Naive thymus-derived CD8-positive, alpha-beta T cell (primary cell): ENCODE results near the gene MACF1. TPM values are rescaled to one million over a fixed set of nuclear protein-coding genes. Genes with fewer than 3 reads are reported as not detected.
"Not testable (repeated sequence)": the region's sequence is repeated elsewhere in the genome, so short reads cannot be mapped to it uniquely, and the experiment has no call there.

Experiments used
- ATAC-seq, 2 donors: fragments of 150-1000 bp; cut with Tn5 transposase in 1 of 2; sonication (Bioruptor Pico), chemical (Tn5 transposase) in 1 of 2; 1 replicate in 1 of 2; 2 replicates in 1 of 2; pipeline ENCODE4 v1.10.0; 2021; ENCODE audit warnings: mild to moderate bottlenecking in 2 of 2, moderate library complexity in 2 of 2
- POLR2A ChIA-PET: fragments of 350-600 bp; sonication (Branson Sonifier 250); formaldehyde crosslinking; loops from one replicate; lab custom pipeline; 2021; ENCODE audit warnings: antibody characterized with exemption; lab: Charles Lee
- DNase-seq, 10 donors: peaks; one replicate each; pipeline versions ENCODE4 v3.0.0 to v3.0.0-alpha.2; 2020 to 2022
- H3K27ac Mint-ChIP-seq, 10 donors: one replicate each; pipeline ENCODE4 v1.8.0; 2020 to 2022; ENCODE audit warnings: mild to moderate bottlenecking in 10 of 10, mixed read lengths in 10 of 10, moderate library complexity in 4 of 10, inconsistent platforms in 1 of 10
- H3K27me3 Mint-ChIP-seq, 5 donors: one replicate each; pipeline ENCODE4 v1.8.0; 2021 to 2022; ENCODE audit warnings: mixed read lengths in 5 of 5
- H3K36me3 Mint-ChIP-seq, 3 donors: one replicate each; pipeline ENCODE4 v1.8.0; 2020 to 2022; ENCODE audit warnings: mixed read lengths in 3 of 3, mild to moderate bottlenecking in 2 of 3, inconsistent platforms in 1 of 3
- H3K4me1 Mint-ChIP-seq, 4 donors: one replicate each; pipeline ENCODE4 v1.8.0; 2021 to 2022; ENCODE audit warnings: mixed read lengths in 4 of 4
- H3K4me3 Mint-ChIP-seq, 10 donors: one replicate each; pipeline ENCODE4 v1.8.0; 2020 to 2022; ENCODE audit warnings: mild to moderate bottlenecking in 10 of 10, mixed read lengths in 10 of 10, moderate library complexity in 6 of 10, inconsistent platforms in 1 of 10
- H3K9me3 Mint-ChIP-seq, 9 donors: one replicate each; pipeline ENCODE4 v1.8.0; 2020 to 2022; ENCODE audit warnings: mixed read lengths in 9 of 9, mild to moderate bottlenecking in 3 of 9, inconsistent platforms in 1 of 9, moderate library complexity in 1 of 9
- polyA plus RNA-seq, 3 donors: library from polyadenylated mRNA; unstranded; fragments of 300-500 nt; fragmentation: Illumina TruSeq; gene quantifications; one replicate each; pipeline ENCODE4 v1.2.3, GENCODE V29; 2021
- total RNA-seq, 8 experiments: library from RNA in 2 of 8; stranded (reverse) in 2 of 8; gene quantifications; one replicate each; pipeline ENCODE4 v1.2.3 and lab custom pipeline; 2021 to 2026

Gene MACF1
- total and polyA plus RNA-seq, 5 experiments from 2014 or later: 13.4 to 222 (median 60.8) TPM

DNA sequence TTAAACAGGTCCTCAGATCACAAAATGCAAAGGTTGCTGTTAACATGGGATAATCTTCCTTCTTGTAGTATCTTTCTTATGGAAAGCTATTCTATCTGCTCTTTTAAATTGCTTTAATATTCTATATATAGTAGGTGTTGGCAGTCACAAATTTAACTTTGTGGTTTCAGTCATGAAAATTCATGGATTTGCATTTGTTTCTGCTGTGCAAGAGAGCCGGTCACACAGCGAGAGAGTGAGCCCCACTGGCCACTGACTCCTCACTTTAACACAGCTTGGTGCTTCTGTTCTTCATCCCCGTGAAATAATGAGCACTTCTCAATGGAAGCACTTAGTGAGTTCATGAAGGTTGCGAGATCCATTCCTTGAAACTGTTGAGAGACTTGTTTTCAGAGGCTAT is 268.8 kb downstream of the MACF1 start:
- Mint-ChIP-seq H3K27ac (peak overlapping the region in 1 of 10 donors; percentile 19), H3K9me3 (no peaks in the 10 kb centered on the region), H3K4me1 (peaks cover 0 to 3% (median 0%) of the 10 kb centered on the region in 4 donors), H3K27me3 (no peaks in the 10 kb centered on the region), H3K4me3 (no peak overlapping the region), H3K36me3 (peaks cover 0 to 87% (median 18%) of the 10 kb centered on the region in 3 donors)
- DNase-seq (no peak), ATAC-seq (no peak)
- POLR2A ChIA-PET: no interaction called here

GRCh38 chr1:39474810-39475209 is 270.3 kb downstream of the MACF1 start:
- H3K27ac Mint-ChIP-seq: peak overlapping the region in 1 of 10 donors; percentile 23
- no peaks in the 10 kb centered on the region for H3K4me1 Mint-ChIP-seq
- H3K9me3 Mint-ChIP-seq: no peaks in the 10 kb centered on the region
- DNase-seq (no peak), ATAC-seq (no peak)
- no peaks in the 10 kb centered on the region for H3K27me3 Mint-ChIP-seq
- no peak overlapping the region for H3K4me3 Mint-ChIP-seq
- POLR2A ChIA-PET: interaction anchor here (1.3 kb wide), 1 partner anchor 22 kb away, joined by 6 read pairs; no protein-coding TSS in a partner anchor
- H3K36me3 Mint-ChIP-seq: peaks cover 0 to 85% (median 17%) of the 10 kb centered on the region in 3 donors

DNA sequence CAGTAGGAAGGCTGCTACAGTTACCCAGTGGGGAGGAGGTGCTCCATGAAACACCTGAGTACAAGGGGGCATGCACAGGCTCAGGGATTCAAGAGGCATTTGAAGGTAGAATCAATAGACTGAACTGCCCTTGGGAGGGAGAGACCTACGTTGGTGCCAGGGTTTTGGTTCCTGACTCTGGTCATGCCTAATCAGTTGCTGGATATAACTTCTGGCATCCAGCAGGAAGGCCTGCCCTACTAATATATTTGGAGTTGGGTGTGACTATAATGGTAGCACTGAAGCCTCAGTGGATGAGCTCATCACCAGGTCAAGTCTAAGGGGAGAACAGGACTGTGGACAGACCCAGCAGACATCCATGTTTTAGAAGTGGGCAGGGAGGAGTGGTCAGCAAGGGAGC is 271.1 kb downstream of the MACF1 start:
- not testable (repeated sequence) for H3K4me1 Mint-ChIP-seq, DNase-seq, ATAC-seq, H3K9me3 Mint-ChIP-seq, H3K27me3 Mint-ChIP-seq, H3K4me3 Mint-ChIP-seq
- peaks cover 0 to 86% (median 19%) of the 10 kb centered on the region in 3 donors for H3K36me3 Mint-ChIP-seq
- peak overlapping the region in 3 of 10 donors; percentile 23 to 73 (median 58) for H3K27ac Mint-ChIP-seq
- POLR2A ChIA-PET: interaction anchor here (1.3 kb wide), 1 partner anchor 22 kb away, joined by 6 read pairs; no protein-coding TSS in a partner anchor

GRCh38 chr1:39478126-39478915 is 273.8 kb downstream of the MACF1 start:
- ATAC-seq: no peak
- peaks cover 4 to 85% (median 17%) of the 10 kb centered on the region in 3 donors for H3K36me3 Mint-ChIP-seq
- no peak overlapping the region for H3K4me3 Mint-ChIP-seq
- POLR2A ChIA-PET: no interaction called here
- H3K27ac Mint-ChIP-seq: peak overlapping the region in 1 of 10 donors; percentile 69
- DNase-seq: no peak
- H3K9me3 Mint-ChIP-seq: no peaks in the 10 kb centered on the region
- no peaks in the 10 kb centered on the region for H3K27me3 Mint-ChIP-seq
- H3K4me1 Mint-ChIP-seq: peaks cover 0 to 2% (median 0%) of the 10 kb centered on the region in 4 donors

DNA sequence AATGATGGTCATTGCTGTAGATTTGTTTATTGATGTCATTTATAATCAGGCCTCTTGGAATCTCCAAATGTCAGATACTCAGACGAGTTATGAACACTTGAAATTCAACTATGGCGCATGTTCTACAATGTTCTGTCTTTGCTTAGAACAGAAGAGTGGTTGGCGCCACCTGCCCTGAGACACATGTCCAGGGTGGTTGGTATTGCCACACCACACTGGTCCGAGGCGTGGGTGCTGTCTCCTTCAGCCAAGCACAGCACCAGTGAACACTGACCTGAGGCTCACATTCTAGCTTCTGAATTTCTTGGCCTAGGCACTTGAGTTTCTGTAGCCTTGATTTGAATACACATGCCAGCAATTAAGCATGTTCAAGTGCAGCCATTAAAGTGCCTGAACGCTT is 276.8 kb downstream of the MACF1 start:
- peak overlapping the region in 1 of 10 donors; percentile 8 for H3K27ac Mint-ChIP-seq
- peaks cover 4 to 85% (median 20%) of the 10 kb centered on the region in 3 donors for H3K36me3 Mint-ChIP-seq
- H3K4me3 Mint-ChIP-seq: no peak overlapping the region
- POLR2A ChIA-PET: no interaction called here
- ATAC-seq (no peak), DNase-seq (no peak)
- no peaks in the 10 kb centered on the region for H3K27me3 Mint-ChIP-seq
- no peaks in the 10 kb centered on the region for H3K9me3 Mint-ChIP-seq
- peaks cover 0 to 2% (median 0%) of the 10 kb centered on the region in 4 donors for H3K4me1 Mint-ChIP-seq

DNA sequence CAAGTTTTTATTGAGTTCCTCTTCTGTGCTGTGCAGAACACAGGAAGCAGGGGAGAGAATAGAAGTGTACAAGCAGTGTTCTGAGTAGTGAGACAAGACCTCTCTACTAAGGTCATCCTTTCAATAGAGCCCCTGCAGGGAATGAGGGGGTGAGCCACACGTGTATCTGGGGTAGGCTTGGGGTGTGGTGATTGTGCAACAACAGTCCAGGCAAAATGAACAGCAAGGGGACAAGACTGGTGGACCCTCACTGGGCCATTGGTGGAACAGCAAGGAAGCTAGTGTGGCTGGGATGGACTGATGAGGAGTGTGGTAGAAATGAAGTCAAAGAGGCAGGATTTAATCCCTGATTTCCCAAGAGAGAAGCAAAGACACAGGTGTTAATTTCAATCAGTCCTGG is 278.8 kb downstream of the MACF1 start:
- no peak for ATAC-seq
- peaks cover 0 to 2% (median 0%) of the 10 kb centered on the region in 4 donors for H3K4me1 Mint-ChIP-seq
- POLR2A ChIA-PET: no interaction called here
- peak overlapping the region in 7 of 10 donors; percentile 4 to 84 (median 53) for H3K27ac Mint-ChIP-seq
- H3K36me3 Mint-ChIP-seq: peaks cover 4 to 83% (median 17%) of the 10 kb centered on the region in 3 donors
- no peaks in the 10 kb centered on the region for H3K9me3 Mint-ChIP-seq
- no peak overlapping the region for H3K4me3 Mint-ChIP-seq
- DNase-seq: no peak
- no peaks in the 10 kb centered on the region for H3K27me3 Mint-ChIP-seq

DNA sequence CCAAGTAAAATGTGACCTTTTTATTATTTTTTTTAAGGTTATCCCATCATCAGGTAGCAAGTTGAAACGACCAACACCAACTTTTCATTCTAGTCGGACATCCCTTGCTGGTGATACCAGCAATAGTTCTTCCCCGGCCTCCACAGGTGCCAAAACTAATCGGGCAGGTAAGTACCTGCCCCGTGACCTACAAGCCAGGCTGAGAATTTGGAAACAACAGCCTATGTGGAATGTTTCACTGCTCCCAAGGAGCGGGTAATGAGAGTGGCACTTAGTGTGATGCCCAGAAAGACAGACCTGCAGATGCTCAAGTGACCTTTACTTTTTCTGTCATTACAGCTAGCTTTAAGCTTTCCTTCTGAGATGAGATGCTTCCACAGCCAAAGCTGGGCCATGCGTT is 280.1 kb downstream of the MACF1 start:
- DNase-seq (no peak), ATAC-seq (no peak)
- Mint-ChIP-seq H3K4me3 (no peak overlapping the region), H3K27ac (no peak overlapping the region), H3K36me3 (peaks cover 4 to 72% (median 13%) of the 10 kb centered on the region in 3 donors), H3K9me3 (no peaks in the 10 kb centered on the region), H3K4me1 (peaks cover 0 to 2% (median 0%) of the 10 kb centered on the region in 4 donors), H3K27me3 (no peaks in the 10 kb centered on the region)
- POLR2A ChIA-PET: no interaction called here

DNA sequence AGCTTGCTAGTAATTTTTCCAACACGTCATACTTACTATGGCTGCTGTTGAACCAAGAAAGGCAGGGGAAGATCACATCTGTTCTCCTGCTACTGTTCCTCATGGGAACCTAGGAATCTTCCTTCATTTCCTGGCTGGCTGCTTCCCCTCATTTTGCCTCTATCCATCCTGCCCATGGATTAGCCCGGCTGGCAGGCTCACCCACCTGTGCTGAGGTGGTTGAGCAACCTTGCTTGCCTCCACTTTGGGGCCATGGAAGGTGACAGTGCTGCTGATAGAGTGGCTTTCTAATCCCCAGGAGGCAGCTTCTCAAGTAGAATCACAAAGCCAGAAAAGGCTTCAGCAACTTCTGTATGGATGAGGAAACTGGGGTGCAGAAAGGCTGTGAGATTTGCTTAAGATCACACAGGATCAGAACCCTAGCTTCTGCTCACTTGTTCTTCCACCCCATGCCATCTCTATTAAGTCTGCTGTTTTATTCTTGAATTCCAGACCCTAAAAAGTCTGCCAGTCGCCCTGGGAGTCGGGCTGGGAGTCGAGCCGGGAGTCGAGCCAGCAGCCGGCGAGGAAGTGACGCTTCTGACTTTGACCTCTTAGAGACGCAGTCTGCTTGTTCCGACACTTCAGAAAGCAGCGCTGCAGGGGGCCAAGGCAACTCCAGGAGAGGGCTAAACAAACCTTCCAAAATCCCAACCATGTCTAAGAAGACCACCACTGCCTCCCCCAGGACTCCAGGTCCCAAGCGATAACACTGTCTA is 280.7 kb downstream of the MACF1 start:
- Mint-ChIP-seq H3K36me3 (peaks cover 4 to 65% (median 12%) of the 10 kb centered on the region in 3 donors), H3K4me1 (peaks cover 0 to 2% (median under 1%) of the 10 kb centered on the region in 4 donors), H3K9me3 (no peaks in the 10 kb centered on the region), H3K27me3 (no peaks in the 10 kb centered on the region), H3K27ac (peak overlapping the region in 4 of 10 donors; percentile 11 to 60 (median 20)), H3K4me3 (no peak overlapping the region)
- ATAC-seq (no peak), DNase-seq (no peak)
- POLR2A ChIA-PET: no interaction called here

GRCh38 chr1:39488012-39488545 is 283.6 kb downstream of the MACF1 start:
- no peak for ATAC-seq
- H3K4me3 Mint-ChIP-seq: no peak overlapping the region

DNA sequence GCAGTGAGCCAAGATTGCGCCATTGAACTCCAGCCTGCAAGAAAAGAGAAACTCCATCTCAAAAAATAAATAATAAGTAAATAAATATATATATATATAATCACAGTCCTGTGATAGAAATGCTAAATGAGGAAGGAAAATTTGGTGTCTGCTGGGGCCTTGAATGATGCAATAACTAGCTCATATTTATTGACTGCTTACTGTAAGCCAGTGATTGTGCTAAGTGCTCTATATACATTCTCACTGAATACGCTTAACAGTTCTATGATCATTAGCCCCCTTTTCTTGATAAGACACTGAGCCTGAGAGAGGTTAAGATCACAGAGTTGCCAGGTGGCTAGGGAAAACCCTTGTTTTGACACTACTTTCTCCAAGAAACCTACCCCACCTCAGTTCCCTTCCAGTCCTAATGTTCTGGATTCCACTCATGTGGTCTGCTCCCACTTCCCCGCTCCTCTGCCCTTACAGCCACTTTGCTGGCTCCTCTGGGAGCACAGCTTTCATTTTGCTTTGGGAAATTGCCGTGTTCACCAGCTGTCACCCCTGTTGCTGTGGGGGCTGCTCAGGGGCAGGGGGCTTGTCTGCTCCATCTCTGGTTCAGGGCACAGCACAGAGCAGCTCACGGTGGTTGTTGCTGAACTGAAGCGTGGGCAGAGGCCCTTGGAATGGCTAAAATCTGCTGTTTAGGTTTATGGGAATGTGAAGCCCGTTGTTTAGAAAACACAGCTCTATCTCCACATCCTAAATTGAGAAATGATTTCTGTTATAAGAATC is 284.5 kb downstream of the MACF1 start:
- peak overlapping the region in 2 of 10 donors; percentile 10 to 47 for H3K4me3 Mint-ChIP-seq
- H3K27ac Mint-ChIP-seq: peak overlapping the region in 2 of 10 donors; percentile 19 to 52

More at GRCh38 chr1:39488012-39488545, 283.6 kb downstream of the MACF1 start:
- peaks cover 0 to 9% (median 5%) of the 10 kb centered on the region in 5 donors for H3K27me3 Mint-ChIP-seq
- H3K9me3 Mint-ChIP-seq: no peaks in the 10 kb centered on the region
- POLR2A ChIA-PET: interaction anchor here (0.7 kb wide), 1 partner anchor 50 kb away, joined by 5 read pairs; no protein-coding TSS in a partner anchor
- no peak for DNase-seq
- H3K36me3 Mint-ChIP-seq: peaks cover 0 to 40% (median 5%) of the 10 kb centered on the region in 3 donors
- H3K27ac Mint-ChIP-seq: peak overlapping the region in 1 of 10 donors; percentile 49
- H3K4me1 Mint-ChIP-seq: peaks cover 3 to 7% (median 5%) of the 10 kb centered on the region in 4 donors

GRCh38 chr1:39489567-39490239 is 285.2 kb downstream of the MACF1 start:
- peak overlapping the region in 7 of 10 donors; percentile 12 to 76 (median 50) for H3K4me3 Mint-ChIP-seq
- DNase-seq: no peak
- no peak for ATAC-seq
- H3K27ac Mint-ChIP-seq: peak overlapping the region in 2 of 10 donors; percentile 26 to 52
- peaks cover 3 to 7% (median 5%) of the 10 kb centered on the region in 4 donors for H3K4me1 Mint-ChIP-seq
- no peaks in the 10 kb centered on the region for H3K9me3 Mint-ChIP-seq
- POLR2A ChIA-PET: interaction anchor here (0.7 to 1.3 kb wide), 3 partner anchors 9 to 945 kb away, joined by 3 to 4 read pairs (median 4); no protein-coding TSS in a partner anchor
- H3K36me3 Mint-ChIP-seq: peaks cover 0 to 27% (median 1%) of the 10 kb centered on the region in 3 donors
- H3K27me3 Mint-ChIP-seq: peaks cover 10 to 24% (median 17%) of the 10 kb centered on the region in 5 donors

More for the DNA sequence above, 284.5 kb downstream of the MACF1 start:
- Mint-ChIP-seq H3K9me3 (no peaks in the 10 kb centered on the region), H3K27me3 (peaks cover 4 to 17% (median 12%) of the 10 kb centered on the region in 5 donors), H3K36me3 (peaks cover 0 to 33% (median 4%) of the 10 kb centered on the region in 3 donors), H3K4me1 (peaks cover 3 to 7% (median 5%) of the 10 kb centered on the region in 4 donors)
- ATAC-seq (no peak), DNase-seq (no peak)
- POLR2A ChIA-PET: interaction anchor here (0.7 to 1.3 kb wide), 3 partner anchors 9 to 946 kb away, joined by 3 to 4 read pairs (median 4); no protein-coding TSS in a partner anchor
